SHP77 (cell line): Measurements from ENCODE around the gene ZNF786.
"Not testable (repeated sequence)": the region's sequence is repeated elsewhere in the genome, so short reads cannot be mapped to it uniquely, and the experiment has no call there.

Experiments used
- DNase-seq, 2 experiments: peaks; one replicate each; lab custom pipeline; 2025; lab: John Stamatoyannopoulos, UW

ZNF786 gene, protein sequence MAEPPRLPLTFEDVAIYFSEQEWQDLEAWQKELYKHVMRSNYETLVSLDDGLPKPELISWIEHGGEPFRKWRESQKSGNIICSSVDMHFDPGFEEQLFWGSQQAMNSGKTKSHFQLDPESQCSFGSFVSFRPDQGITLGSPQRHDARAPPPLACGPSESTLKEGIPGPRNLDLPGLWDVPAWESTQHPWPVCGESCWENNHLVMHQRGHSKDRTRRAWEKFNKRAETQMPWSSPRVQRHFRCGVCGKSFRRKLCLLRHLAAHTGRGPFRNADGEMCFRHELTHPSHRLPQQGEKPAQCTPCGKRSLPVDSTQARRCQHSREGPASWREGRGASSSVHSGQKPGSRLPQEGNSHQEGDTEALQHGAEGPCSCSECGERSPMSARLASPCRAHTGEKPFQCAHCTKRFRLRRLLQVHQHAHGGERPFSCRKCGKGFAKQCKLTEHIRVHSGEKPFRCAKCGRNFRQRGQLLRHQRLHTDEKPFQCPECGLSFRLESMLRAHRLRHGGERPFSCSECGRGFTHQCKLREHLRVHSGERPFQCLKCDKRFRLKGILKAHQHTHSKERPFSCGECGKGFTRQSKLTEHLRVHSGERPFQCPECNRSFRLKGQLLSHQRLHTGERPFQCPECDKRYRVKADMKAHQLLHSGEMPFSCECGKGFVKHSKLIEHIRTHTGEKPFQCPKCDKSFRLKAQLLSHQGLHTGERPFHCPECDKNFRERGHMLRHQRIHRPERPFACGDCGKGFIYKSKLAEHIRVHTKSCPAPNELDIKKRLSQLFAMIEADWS

DNA sequence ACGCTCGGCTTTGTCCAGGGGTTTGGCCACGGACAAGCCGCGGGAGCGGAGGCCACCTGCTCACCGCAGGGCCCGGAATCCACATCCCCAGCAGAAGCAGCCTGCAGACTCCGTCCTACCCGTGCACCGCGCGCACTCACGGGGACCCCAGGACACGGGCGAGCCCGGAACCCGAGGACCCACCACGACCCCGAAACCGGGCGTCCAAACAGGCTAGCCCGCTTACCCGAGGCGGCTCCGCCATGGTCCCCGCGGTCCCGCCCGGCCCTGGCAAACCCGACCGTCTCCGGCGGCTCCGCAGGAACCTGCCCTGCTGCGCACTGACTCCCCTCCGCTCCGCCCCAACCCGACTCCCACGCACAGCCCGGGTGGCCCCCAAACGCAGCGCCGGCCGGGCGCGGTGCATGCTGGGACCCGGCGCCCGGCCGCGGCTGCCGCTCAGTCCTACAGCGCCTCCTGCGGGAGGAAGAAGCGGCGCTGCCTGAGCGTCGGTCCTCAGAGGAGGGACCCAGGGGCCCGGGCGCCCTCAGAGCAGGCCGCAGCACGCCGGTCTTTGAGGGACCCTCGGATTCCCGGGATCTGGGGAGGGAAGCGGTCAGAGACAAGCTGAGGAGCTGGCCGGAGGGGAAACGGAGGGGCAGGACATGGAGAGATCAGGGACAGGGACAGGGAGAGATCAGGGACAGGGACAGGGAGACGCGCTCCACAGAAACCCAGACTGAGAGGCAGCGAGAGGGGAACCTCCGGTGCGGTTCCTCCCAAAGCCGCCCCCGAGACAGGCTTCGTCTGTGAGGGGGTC lies at the start of gene ZNF786:
Gene ZNF786 (minus strand): TSS at position 322 of the 799 bp plus-strand sequence. CDS start 78 bp downstream, at position 244.
- peak; percentile 71 to 84 for DNase-seq

DNA sequence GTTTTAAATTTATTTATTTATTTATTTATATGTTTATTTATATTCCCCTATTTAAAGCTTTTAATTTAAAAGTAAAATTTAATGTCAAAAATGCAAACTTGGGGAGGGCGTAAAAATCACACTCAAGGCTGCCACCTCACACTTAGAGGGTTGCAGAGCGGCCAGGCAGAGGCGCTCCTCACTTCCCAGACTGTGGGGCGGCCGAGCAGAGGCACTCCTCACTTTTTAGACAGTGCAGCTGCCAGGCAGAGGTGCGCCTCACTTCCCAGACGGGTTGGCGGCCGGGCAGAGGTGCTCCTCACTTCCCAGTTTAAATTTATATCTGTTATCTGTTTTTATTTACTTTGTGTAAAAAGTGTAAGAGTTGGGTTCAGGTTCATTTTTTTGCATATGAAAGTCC lies 45.6 kb upstream of the ZNF786 start:
- DNase-seq, result no peak

GRCh38 chr7:149133028-149133710 lies 42.7 kb upstream of the ZNF786 start:
- DNase-seq, result no peak

DNA sequence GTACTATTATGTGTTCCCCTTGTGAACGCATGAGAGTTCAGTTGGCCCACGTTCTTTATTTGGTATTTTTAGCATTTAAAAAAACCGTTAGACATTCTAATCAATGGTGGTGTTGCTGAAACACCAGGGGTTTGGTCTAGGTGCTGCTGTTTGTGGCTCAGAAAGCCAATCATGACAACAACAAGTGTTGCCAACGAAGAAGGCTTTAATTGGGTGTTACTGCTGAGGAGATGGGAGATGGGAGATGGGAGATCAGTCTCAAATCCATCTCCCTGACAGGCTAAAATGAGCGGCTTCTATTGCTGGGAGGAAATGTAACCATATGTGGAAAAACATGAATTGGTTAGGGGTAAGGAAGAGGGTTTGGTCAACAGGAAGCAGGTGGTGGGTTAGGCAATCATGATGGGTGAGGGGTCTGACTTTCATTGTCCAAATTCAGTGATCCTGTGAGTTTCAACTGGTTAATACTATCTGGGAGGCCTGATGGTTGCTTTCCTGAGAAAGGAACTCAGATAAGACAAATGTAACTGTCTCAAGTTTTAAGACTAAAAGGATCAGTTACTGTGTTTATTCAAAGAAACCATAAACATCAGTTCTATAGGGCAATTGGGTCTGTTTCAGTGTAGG lies 40.2 kb upstream of the ZNF786 start:
- no peak for DNase-seq

DNA sequence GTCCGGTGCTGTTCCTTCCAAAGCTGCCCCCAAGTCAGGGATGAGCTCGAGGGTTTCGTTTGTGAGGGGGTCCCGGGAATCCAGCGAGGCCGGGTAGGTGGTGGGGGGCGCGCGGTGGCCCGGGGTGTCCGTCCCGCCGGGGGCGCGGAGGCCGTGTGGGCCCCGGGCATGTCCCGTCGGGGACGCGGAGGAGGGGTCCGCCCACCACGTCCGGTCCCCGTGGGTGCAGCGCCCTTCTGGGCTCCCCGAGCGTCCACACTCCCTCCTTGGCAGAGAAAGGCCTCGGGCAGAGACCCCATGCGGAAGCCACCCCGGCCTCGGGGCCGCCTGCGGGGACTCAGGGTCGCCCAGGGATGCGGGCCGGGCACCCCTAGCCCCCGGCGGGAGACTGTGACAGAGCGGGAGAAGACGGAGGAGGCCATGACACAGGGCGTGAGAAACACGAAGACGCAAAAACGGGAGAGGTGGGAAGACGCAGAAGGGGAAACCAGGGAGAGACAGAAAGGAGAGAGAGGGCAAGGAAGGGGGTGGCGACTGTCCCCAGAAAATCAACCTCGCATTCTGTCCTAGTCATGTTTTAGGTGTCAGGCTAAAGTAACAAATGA lies 36.2 kb upstream of the ZNF786 start:
- DNase-seq, result peak; percentile 36 to 39

DNA sequence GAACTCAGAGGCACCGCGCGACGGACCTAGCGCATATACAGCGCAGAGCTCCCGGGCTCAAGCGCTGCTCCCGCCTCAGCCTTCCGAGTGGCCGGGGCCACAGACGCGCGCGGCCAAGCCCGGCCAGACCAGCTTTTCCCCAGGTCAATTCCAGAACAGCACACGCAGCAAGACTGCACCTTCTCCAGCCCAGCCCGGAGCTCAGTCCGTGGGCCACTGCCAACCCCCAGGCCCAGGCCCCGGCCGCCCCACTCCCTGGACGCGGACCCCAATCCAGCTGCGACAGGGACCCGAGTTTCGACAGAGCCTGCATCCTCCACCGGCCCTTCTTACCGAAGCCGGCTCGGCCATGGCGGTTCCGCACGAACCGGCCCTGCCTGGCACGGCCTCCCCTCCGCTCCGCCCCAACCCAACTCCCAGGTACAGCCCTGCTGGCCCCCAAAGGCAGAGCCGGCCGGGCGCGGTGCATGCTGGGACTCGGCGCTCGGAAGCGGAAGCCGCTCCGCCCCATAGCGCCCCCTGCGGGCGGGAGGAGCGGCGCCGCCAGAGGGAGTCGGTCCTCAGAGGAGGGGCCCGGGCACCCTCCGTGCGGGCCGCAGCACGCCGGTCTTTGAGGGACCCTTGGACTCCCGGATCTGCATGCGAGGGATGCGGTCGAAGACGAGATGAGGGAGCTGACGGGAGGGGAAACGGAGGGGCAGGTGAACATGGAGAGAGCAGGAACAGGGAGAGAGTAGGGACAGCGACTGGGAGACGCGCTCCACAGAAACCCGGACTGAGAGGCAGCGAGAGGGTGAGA lies 35.5 kb upstream of the ZNF786 start, which contains the start of gene ZNF425:
Gene ZNF425 (minus strand): TSS at position 462 of the 799 bp plus-strand sequence. CDS start 111 bp downstream, at position 351.
- DNase-seq, result peak; percentile 75 to 86

DNA sequence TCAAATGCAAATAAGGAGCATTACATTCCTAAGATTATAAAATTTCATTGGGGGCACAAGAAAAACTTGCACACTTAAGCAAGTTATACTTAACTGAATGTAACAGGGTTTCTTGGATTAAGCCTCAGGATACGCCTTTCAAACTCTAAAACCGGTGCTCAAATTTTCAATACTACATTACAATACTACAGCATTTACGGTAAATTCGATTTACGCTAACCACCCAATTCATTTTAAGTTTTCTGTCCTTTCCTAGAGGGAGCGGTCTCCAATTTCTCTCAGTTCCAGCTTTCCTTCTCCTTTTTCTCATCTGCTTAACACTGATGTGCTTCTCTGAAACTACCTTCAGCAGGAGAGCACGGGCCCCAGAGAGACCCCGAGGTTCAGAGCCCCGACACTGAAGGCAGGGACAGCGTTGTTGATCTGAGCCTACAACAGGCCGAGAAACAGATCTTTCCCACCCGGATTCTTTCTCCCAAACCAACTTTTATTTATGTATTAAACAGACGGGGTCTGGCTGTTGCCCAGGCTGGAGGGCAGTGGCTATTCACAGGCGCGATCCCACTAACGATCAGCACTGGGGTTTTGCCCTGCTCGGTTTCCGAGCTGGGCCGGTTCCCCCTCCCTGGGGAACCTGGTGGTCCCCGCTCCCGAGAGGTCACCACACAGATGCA lies 34.8 kb upstream of the ZNF786 start:
- no peak for DNase-seq

DNA sequence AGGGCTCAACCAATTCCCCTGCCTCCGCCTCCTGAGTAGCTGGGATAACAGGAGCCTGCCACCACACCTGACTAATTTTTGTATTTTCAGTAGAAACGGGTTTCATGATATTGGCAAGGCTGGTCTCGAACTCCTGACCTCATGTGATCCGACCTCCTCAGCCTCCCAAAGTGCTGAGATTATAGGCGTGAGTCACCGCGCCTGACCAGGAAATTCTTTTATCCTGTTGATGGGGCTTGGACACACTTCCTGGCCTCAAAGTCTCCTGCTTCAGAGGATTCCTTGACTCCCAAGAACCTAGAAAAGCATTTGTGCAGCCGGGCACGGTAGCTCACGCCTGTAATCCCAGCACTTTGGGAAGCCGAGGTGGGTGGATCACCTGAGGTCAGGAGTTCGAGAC lies 19.5 kb upstream of the ZNF786 start:
- DNase-seq, result no peak

- DNase-seq, result no peak
These were observed 14.2 kb upstream of the ZNF786 start for GRCh38 chr7:149104749-149105148.

DNA sequence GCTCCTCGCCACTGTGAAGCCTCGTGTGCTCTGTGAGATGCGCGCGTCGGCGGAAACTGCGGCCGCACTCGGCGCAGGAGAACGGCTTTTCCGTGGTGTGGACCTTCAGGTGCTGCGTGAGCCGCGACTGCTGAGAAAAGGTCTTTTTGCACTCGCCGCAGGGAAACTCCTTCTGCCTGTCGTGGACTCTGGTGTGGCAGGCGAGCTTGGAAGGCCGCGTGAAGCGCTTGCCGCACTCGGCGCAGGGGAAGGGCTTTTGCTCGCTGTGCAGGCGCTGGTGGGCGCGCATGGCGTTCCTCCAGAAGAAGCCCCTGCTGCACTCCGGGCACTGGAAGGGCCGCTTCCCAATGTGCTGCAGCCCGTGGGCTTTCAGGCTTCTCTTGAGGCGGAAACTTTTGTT lies 13.7 kb upstream of the ZNF786 start:
- no peak for DNase-seq

- DNase-seq, result no peak
These were observed 12.9 kb upstream of the ZNF786 start for GRCh38 chr7:149103424-149103823.

GRCh38 chr7:149102666-149103065 lies 12.1 kb upstream of the ZNF786 start:
- no peak for DNase-seq

DNA sequence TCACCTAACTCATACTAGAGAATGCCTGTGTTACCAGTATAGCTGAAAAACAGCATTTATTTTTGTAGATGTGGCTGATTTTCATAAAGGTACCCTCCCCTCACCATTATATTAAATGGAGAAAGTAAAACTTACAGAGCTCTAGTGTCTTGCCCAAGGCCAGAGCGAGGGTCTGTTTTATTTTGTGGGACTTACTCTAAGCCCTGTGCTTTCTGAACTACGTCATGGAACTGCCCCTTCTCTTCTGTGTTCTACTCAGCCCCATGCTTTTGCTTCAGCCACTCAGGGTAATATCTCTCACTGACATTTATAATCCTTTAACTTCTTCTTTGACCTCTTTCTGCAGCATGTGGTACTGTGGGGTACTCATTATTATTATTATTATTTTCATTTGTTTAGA lies 10.3 kb upstream of the ZNF786 start:
- no peak for DNase-seq

DNA sequence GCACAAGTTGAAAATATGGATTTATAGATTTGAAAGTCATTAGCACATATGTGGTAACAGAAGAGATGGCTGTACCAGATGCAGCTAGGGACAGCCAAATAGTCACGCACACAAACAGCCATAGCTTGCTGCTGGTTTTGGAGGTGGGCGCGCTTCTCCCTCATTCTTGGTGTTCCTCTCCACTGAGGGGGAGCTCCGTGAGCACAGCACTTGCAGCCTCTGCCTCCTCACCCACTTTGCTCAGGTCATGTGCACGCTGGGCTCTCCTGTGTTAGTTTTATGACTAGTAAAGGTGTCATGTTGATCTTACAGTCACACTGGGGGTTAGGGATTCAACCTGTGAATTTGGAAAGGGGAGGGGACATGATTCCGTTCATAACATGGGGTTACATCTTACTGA lies 8.5 kb upstream of the ZNF786 start:
- no peak for DNase-seq

DNA sequence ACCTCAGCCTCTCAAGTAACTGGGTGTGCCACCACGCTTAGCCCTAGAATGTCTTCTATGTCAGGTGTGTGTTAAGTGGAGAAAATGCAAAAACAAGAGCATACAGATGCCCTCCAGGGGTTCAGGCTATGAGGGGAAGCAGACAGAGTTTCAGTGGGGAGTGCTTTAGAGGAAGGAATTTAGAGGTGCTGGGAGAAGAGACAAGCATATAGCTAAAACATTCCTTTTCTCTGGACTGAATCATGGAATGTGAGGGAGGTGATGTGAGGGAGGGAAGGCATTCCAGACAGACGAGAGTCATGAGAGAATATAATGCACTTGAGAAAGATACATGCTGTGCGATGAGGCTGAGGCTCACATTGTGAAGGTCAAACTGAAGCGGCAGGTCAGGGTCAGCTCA lies 6.6 kb upstream of the ZNF786 start:
- DNase-seq, result no peak

GRCh38 chr7:149093228-149093627 lies 2.7 kb upstream of the ZNF786 start:
- DNase-seq, result no peak

GRCh38 chr7:149092244-149092643 lies 1.7 kb upstream of the ZNF786 start:
- DNase-seq, result not testable (repeated sequence)

GRCh38 chr7:149087376-149087775 lies 3.1 kb downstream of the ZNF786 start:
- DNase-seq, result no peak

DNA sequence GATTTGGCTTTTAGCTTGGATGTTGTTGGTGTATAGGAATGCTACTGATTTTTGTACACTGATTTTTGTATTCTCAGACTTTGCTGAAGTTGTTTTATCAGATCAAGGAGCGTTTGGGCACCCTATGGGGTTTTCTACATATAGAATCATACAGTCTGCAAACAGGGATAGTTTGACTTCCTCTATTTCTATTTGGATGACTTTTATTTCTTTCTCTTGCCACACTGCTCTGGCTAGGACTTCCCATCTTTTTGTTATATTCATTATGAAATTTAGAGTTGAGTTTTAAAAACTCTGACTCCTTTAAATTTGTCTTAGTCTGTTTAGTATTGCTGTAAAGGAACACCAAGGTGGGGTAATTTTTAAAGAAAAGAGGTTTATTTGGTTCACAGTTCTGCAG lies 4.7 kb downstream of the ZNF786 start:
- no peak for DNase-seq
